Measurements from ENCODE around the gene CASP8. TPM values are rescaled to one million over a fixed set of nuclear protein-coding genes. Genes with fewer than 3 reads are reported as not detected.

The CASP8 gene
- total and polyA plus RNA-seq, 2 of the 13 experiments (the other 11 are each of a cell fraction or from before 2014, with no cell fraction given): 25.0 to 52.8 TPM

DNA sequence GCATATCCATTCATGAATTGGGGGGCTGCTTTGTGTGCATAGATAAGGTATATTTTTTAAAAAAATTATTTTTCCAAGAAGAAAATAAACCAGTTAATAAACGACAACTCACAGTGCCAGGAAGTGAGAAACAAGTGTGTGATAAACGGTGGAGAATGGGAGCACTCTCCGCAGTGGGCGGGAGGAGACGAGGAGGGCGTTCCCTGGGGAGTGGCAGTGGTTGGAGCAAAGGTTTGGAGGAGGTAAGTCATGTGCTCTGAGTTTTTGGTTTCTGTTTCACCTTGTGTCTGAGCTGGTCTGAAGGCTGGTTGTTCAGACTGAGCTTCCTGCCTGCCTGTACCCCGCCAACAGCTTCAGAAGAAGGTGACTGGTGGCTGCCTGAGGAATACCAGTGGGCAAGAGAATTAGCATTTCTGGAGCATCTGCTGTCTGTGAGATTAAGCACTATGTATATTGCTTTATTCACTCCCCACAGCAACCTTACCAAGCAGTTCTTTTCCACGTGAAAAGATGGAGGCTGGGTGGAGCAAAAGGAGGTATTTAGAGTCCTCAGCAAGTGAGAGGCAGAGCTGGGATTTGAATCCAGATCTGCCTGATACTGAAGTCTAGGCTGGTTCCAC is 27.0 kb upstream of the CASP8 start (continued):
- TF ChIP-seq, protein P1, sequence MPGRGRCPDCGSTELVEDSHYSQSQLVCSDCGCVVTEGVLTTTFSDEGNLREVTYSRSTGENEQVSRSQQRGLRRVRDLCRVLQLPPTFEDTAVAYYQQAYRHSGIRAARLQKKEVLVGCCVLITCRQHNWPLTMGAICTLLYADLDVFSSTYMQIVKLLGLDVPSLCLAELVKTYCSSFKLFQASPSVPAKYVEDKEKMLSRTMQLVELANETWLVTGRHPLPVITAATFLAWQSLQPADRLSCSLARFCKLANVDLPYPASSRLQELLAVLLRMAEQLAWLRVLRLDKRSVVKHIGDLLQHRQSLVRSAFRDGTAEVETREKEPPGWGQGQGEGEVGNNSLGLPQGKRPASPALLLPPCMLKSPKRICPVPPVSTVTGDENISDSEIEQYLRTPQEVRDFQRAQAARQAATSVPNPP (CRISPR knock-in tag; IDR thresholded peaks at IDR 0.05): no peak
- TF ChIP-seq, protein P2, sequence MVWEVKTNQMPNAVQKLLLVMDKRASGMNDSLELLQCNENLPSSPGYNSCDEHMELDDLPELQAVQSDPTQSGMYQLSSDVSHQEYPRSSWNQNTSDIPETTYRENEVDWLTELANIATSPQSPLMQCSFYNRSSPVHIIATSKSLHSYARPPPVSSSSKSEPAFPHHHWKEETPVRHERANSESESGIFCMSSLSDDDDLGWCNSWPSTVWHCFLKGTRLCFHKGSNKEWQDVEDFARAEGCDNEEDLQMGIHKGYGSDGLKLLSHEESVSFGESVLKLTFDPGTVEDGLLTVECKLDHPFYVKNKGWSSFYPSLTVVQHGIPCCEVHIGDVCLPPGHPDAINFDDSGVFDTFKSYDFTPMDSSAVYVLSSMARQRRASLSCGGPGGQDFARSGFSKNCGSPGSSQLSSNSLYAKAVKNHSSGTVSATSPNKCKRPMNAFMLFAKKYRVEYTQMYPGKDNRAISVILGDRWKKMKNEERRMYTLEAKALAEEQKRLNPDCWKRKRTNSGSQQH (CRISPR knock-in tag; IDR thresholded peaks at IDR 0.05; ENCODE audit: low read depth): peak; percentile 82
- TF ChIP-seq HDAC1 (CRISPR knock-in tag; IDR thresholded peaks at IDR 0.05) (peak; percentile 90), ZNF124 (CRISPR knock-in tag; IDR thresholded peaks at IDR 0.05) (peak; percentile 53; the same call in 1 of the 2 replicates), ZNF788 (CRISPR knock-in tag; IDR thresholded peaks at IDR 0.05; ENCODE audit: borderline replicate concordance) (no peak; the same call in 1 of the 2 replicates), MYC (CRISPR knock-in tag; IDR thresholded peaks at IDR 0.05; ENCODE audit: borderline replicate concordance) (peak; percentile 78; the same call in 1 of the 2 replicates), ZNF430 (CRISPR knock-in tag; IDR thresholded peaks at IDR 0.05) (0 out of 2 replicates have a peak, but pooled peaks have one; percentile 18), CREB1 (IDR thresholded peaks at IDR 0.05) (no peak), CREB1 (CRISPR knock-in tag; IDR thresholded peaks at IDR 0.05) (peak; percentile 68), ZNF782 (CRISPR knock-in tag; IDR thresholded peaks at IDR 0.05; ENCODE audit: borderline replicate concordance) (peak; percentile 39; the same call in 1 of the 2 replicates), ZNF577 (CRISPR knock-in tag; IDR thresholded peaks at IDR 0.05; ENCODE audit: borderline replicate concordance, low read depth) (no peak), MLLT10 (CRISPR knock-in tag; IDR thresholded peaks at IDR 0.05) (0 out of 2 replicates have a peak, but pooled peaks have one; percentile 55), SIX1 (CRISPR knock-in tag; IDR thresholded peaks at IDR 0.05; ENCODE audit: borderline replicate concordance) (peak; percentile 49; the same call in 1 of the 2 replicates)
- TF ChIP-seq, protein P3, sequence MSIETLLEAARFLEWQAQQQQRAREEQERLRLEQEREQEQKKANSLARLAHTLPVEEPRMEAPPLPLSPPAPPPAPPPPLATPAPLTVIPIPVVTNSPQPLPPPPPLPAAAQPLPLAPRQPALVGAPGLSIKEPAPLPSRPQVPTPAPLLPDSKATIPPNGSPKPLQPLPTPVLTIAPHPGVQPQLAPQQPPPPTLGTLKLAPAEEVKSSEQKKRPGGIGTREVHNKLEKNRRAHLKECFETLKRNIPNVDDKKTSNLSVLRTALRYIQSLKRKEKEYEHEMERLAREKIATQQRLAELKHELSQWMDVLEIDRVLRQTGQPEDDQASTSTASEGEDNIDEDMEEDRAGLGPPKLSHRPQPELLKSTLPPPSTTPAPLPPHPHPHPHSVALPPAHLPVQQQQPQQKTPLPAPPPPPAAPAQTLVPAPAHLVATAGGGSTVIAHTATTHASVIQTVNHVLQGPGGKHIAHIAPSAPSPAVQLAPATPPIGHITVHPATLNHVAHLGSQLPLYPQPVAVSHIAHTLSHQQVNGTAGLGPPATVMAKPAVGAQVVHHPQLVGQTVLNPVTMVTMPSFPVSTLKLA (IDR thresholded peaks at IDR 0.05): peak; percentile 83
- TF ChIP-seq, protein P4, sequence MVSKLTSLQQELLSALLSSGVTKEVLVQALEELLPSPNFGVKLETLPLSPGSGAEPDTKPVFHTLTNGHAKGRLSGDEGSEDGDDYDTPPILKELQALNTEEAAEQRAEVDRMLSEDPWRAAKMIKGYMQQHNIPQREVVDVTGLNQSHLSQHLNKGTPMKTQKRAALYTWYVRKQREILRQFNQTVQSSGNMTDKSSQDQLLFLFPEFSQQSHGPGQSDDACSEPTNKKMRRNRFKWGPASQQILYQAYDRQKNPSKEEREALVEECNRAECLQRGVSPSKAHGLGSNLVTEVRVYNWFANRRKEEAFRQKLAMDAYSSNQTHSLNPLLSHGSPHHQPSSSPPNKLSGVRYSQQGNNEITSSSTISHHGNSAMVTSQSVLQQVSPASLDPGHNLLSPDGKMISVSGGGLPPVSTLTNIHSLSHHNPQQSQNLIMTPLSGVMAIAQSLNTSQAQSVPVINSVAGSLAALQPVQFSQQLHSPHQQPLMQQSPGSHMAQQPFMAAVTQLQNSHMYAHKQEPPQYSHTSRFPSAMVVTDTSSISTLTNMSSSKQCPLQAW (CRISPR knock-in tag; IDR thresholded peaks at IDR 0.05): peak; percentile 66; the same call in 1 of the 2 replicates
- TF ChIP-seq, protein P5, sequence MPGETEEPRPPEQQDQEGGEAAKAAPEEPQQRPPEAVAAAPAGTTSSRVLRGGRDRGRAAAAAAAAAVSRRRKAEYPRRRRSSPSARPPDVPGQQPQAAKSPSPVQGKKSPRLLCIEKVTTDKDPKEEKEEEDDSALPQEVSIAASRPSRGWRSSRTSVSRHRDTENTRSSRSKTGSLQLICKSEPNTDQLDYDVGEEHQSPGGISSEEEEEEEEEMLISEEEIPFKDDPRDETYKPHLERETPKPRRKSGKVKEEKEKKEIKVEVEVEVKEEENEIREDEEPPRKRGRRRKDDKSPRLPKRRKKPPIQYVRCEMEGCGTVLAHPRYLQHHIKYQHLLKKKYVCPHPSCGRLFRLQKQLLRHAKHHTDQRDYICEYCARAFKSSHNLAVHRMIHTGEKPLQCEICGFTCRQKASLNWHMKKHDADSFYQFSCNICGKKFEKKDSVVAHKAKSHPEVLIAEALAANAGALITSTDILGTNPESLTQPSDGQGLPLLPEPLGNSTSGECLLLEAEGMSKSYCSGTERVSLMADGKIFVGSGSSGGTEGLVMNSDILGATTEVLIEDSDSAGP (CRISPR knock-in tag; IDR thresholded peaks at IDR 0.05; ENCODE audit: borderline replicate concordance): 0 out of 2 replicates have a peak, but pooled peaks have one; percentile 37
- TF ChIP-seq, protein P6, sequence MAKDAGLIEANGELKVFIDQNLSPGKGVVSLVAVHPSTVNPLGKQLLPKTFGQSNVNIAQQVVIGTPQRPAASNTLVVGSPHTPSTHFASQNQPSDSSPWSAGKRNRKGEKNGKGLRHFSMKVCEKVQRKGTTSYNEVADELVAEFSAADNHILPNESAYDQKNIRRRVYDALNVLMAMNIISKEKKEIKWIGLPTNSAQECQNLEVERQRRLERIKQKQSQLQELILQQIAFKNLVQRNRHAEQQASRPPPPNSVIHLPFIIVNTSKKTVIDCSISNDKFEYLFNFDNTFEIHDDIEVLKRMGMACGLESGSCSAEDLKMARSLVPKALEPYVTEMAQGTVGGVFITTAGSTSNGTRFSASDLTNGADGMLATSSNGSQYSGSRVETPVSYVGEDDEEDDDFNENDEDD (CRISPR knock-in tag; IDR thresholded peaks at IDR 0.05; ENCODE audit: borderline replicate concordance): peak; percentile 48; the same call in 1 of the 2 replicates
- TF ChIP-seq, protein P7, sequence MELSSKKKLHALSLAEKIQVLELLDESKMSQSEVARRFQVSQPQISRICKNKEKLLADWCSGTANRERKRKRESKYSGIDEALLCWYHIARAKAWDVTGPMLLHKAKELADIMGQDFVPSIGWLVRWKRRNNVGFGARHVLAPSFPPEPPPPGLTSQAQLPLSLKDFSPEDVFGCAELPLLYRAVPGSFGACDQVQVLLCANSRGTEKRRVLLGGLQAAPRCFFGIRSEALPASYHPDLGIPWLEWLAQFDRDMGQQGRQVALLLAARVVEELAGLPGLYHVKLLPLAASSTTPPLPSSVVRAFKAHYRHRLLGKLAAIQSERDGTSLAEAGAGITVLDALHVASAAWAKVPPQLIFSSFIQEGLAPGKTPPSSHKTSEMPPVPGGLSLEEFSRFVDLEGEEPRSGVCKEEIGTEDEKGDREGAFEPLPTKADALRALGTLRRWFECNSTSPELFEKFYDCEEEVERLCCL (CRISPR knock-in tag; IDR thresholded peaks at IDR 0.05; ENCODE audit: borderline replicate concordance): no peak

Data from HepG2 (cell line).